ENCODE results near the gene ELMOD3.
A peak's percentile ranks its signal among the peaks of the same experiment; 100 is the strongest.
"Not testable (repeated sequence)": the region's sequence is repeated elsewhere in the genome, so short reads cannot be mapped to it uniquely, and the experiment has no call there.

Gene ELMOD3

GRCh38 chr2:85377083-85377482, 22.5 kb downstream of the ELMOD3 start:
- DNase-seq = no peak

GRCh38 chr2:85378257-85378656, 23.7 kb downstream of the ELMOD3 start:
- DNase-seq = no peak

- no peak for DNase-seq
Measured at GRCh38 chr2:85380048-85380447, 25.5 kb downstream of the ELMOD3 start.

GRCh38 chr2:85383151-85383550, 28.6 kb downstream of the ELMOD3 start:
- DNase-seq = not testable (repeated sequence)

- DNase-seq = no peak
Measured at GRCh38 chr2:85383850-85384249, 29.3 kb downstream of the ELMOD3 start.

GRCh38 chr2:85385746-85386145, 31.2 kb downstream of the ELMOD3 start:
- DNase-seq = no peak

GRCh38 chr2:85387754-85388153, 33.2 kb downstream of the ELMOD3 start:
- DNase-seq = no peak

GRCh38 chr2:85388878-85389538, 34.4 kb downstream of the ELMOD3 start:
- DNase-seq = no peak

GRCh38 chr2:85390941-85391669, 36.5 kb downstream of the ELMOD3 start:
- DNase-seq = no peak

- DNase-seq = no peak
Measured at GRCh38 chr2:85393836-85394235, 39.3 kb downstream of the ELMOD3 start.

GRCh38 chr2:85394261-85394681, 39.7 kb downstream of the ELMOD3 start:
- peak; percentile 56 for DNase-seq

- DNase-seq = no peak
Measured at GRCh38 chr2:85394976-85395375, 40.4 kb downstream of the ELMOD3 start.

GRCh38 chr2:85395912-85396475, 41.4 kb downstream of the ELMOD3 start:
- DNase-seq = no peak

GRCh38 chr2:85396531-85397470, 42.2 kb downstream of the ELMOD3 start:
- no peak for DNase-seq

- DNase-seq = no peak
Measured at GRCh38 chr2:85397925-85398331, 43.4 kb downstream of the ELMOD3 start.

- no peak for DNase-seq
Measured at GRCh38 chr2:85398426-85399182, 44.0 kb downstream of the ELMOD3 start.

GRCh38 chr2:85399183-85399455, 44.5 kb downstream of the ELMOD3 start:
- DNase-seq = no peak

- DNase-seq = peak; percentile 62
Measured at GRCh38 chr2:85400023-85400422, 45.5 kb downstream of the ELMOD3 start.

GRCh38 chr2:85400541-85401463, 46.2 kb downstream of the ELMOD3 start:
- peak; percentile 32 for DNase-seq

- no peak for DNase-seq
Measured at GRCh38 chr2:85401464-85401805, 46.9 kb downstream of the ELMOD3 start.

- DNase-seq = no peak
Measured at GRCh38 chr2:85401844-85402243, 47.3 kb downstream of the ELMOD3 start.
